SK-N-MC (cell line): Measurements from ENCODE around the gene RAB3IP.

Experiments used
- EZH2 ChIP-seq: fragments of 200-600 bp; sonication (generic); IDR thresholded peaks from one replicate; pipeline ENCODE4 v1.6.1; 2017; ENCODE audit warnings: antibody characterized with exemption
- POLR2AphosphoS5 ChIP-seq: IDR thresholded peaks from 2 replicates; pipeline ENCODE4 v1.6.1; 2012; ENCODE audit warnings: mild to moderate bottlenecking, low read depth, low read length, borderline replicate concordance

GRCh38 chr12:69872804-69873203 is 134.1 kb downstream of the RAB3IP start:
- TF ChIP-seq EZH2 (no peak), POLR2AphosphoS5 (no peak; the same call in 1 of the 2 replicates)
